ENCODE data around the gene TTC1.
A peak's percentile ranks its signal among the peaks of the same experiment; 100 is the strongest.
"Not testable (repeated sequence)": the region's sequence is repeated elsewhere in the genome, so short reads cannot be mapped to it uniquely, and the experiment has no call there.

The TTC1 gene

GRCh38 chr5:160044391-160044804 is 35.5 kb downstream of the TTC1 start:
- DNase-seq: no peak

DNA sequence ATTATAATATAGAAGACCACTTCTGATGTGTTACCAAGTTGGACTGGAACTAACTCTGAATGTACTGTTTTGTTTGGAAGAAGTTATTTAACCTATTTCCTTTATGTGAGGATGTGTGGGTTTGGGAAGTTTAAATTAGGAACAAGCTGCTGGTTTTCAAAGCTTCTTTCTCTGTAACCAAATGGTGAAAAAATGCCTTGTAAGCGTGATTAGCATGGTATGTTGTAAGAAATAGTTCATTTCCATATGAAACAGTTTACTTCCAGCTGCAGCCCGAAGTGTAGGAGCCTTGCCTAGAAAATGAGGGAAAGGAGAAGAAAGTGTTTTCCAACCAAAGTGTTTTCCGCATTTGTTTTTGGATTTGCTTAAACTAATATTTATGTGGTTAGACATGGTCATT is 36.0 kb downstream of the TTC1 start:
- DNase-seq: no peak

GRCh38 chr5:160047423-160047822 is 38.5 kb downstream of the TTC1 start:
- no peak for DNase-seq

DNA sequence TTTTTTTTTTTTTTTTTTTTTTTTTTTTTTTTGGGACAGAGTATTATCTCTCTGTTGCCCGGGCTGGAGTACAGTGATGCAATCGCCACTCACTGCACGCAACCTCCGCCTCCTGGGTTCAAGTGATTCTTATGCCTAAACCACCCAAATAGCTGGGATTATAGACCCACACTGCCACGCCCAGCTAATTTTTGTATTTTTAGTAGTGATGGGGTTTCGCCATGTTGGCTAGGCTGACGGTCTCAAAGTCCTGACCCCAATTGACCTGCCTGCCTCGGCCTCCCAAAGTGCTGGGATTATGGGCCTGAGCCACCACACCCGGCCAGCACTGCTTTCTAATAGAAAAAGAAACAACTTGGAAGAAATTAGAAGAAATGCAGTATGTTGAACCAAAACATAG is 39.2 kb downstream of the TTC1 start:
- no peak for DNase-seq

GRCh38 chr5:160049099-160049498 is 40.2 kb downstream of the TTC1 start:
- DNase-seq: no peak

GRCh38 chr5:160054047-160054446 is 45.1 kb downstream of the TTC1 start:
- no peak for DNase-seq

- no peak for DNase-seq
Observed at GRCh38 chr5:160054831-160055230, 45.9 kb downstream of the TTC1 start.

- no peak for DNase-seq
Observed at GRCh38 chr5:160057256-160057655, 48.3 kb downstream of the TTC1 start.

- no peak for DNase-seq
Observed at GRCh38 chr5:160060001-160060400, 51.1 kb downstream of the TTC1 start.

DNA sequence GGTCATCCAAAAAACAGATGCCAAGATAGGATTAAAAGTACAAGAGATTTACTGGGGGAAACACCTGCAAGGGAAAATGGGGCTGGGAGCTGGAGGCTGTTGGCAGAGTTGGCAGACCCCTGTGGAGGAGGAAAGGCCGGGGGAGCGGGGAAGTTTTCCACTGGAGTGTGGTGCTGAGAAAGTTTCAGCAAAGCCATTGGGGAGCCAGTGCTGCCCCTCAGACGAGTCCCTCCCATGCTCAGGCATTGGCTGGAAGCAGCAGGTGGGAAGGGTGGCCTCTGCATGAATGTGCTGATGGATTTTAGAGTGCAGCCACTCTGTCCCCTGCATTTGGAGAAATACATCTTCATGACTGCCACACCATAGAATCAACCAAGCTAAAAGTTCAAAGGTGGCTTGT is 52.8 kb downstream of the TTC1 start:
- DNase-seq: no peak

GRCh38 chr5:160064417-160064810 is 55.5 kb downstream of the TTC1 start:
- no peak for DNase-seq

- DNase-seq: no peak
Observed at GRCh38 chr5:160064995-160065614, 56.2 kb downstream of the TTC1 start.

GRCh38 chr5:160069120-160069519 is 60.2 kb downstream of the TTC1 start:
- DNase-seq: not testable (repeated sequence)

DNA sequence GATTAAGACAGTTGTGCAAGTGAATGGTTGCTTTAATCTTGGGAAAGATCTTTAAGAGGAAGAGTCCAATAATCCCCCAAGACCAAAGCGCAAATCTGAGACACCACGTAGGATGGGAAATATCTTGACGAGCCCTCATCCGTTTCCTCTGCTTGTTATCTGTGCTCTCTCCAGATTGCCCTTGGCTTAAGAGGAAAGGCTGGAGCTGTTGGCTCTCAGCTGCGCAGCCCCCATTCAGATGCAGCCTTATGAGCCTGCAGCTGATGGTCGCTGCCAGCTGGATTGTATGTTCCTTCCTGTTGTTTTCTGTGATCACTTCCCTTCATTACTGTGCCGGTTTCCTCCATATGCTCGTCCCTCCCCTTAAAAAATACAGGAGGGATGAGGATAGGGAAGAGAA is 62.6 kb downstream of the TTC1 start:
- peak in 1 of 2 experiments; percentile 20 for DNase-seq

GRCh38 chr5:160071916-160072315 is 63.0 kb downstream of the TTC1 start:
- DNase-seq: peak in 1 of 2 experiments; percentile 42

GRCh38 chr5:160075073-160075472 is 66.1 kb downstream of the TTC1 start:
- DNase-seq: no peak

- DNase-seq: no peak
Observed at GRCh38 chr5:160076997-160077396, 68.1 kb downstream of the TTC1 start.

- no peak for DNase-seq
Observed at GRCh38 chr5:160079753-160080152, 70.8 kb downstream of the TTC1 start.

DNA sequence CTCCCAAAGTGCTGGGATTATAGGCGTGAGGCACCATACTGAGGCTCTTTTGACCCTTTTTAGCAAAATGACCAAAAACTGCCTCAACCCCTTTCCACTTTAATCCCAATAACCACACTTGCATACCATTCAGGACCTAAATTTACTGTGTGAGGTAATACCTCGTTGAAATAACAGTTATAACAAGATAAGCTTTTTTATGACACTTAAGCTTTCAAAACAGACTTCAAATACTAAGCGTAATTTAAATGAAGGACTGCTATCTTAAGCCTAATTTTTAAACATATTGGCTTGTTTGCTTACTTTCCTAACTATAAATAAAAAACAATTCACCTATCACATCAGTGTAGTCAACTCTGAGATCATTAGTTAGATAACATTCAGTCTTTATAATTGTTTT is 72.6 kb downstream of the TTC1 start:
- DNase-seq: no peak

DNA sequence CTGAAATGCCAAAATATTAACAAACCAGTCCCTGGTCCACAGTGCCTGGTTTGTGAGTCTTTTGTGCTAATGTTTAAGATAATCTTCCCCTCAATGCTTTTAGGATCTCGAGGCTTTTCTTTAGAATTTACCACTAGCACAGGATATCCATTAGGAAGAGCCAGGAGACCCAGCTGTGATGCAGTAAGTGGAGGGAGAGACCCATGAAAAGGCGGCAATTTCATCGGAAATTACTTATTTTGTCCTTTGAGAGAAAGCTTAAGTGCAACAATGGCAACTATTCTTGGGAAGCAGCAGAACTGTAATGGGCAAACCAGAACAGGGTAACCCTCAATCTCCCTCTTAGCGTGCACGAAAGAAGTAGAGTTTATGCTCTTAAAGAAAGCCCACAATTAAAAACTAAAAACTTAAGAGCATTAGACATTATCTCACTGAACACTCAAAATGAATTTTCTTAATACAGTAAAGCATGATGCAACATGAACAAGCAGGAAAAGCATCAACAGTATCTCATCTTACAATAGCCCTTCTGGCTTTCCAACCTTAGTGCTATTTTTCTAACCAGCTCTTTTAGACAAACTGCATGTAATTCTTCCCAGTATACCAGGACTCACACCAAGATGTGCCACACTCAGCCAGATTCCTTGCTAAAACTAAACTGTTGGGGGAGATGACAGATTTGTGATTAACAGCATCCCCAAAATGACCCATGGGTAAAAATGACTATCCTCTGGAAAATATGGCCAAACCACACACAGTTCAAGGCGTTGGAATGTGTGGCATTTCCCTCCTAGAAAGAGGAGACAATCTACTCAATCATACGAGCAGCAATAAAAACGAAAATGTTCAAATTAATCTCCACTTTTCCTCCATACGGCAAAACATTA is 73.9 kb downstream of the TTC1 start:
- DNase-seq: no peak

DNA sequence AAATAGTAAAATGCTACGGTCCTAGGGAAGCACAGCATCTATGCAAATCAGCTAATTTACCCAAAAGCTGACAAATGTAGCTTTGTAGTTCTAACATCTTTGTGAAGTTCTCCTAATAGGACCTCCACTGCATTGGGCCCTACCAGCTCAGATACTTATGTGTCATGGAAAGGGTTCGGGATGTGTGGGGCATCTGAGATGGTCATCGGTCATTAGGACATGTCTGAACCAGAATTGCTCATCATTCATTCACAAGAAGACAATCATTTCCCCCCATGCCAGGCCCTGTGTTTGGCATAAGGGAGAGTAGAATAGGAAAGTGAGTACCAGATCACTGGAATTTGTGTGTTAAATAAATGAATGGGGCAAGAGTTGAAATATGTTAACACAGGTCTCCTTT is 74.6 kb downstream of the TTC1 start:
- no peak for DNase-seq

GRCh38 chr5:160084144-160084543 is 75.2 kb downstream of the TTC1 start:
- no peak for DNase-seq

GRCh38 chr5:160087199-160087598 is 78.3 kb downstream of the TTC1 start:
- DNase-seq: no peak

GRCh38 chr5:160088805-160089204 is 79.9 kb downstream of the TTC1 start:
- DNase-seq: no peak

GRCh38 chr5:160089531-160089930 is 80.6 kb downstream of the TTC1 start:
- no peak for DNase-seq

Measured in Kasumi-1 (cell line).